A673 (cell line): Measurements from ENCODE around the gene GPR161.

Source experiments
- EZH2 ChIP-seq: fragments of 200-600 bp; sonication (generic); IDR thresholded peaks from 2 replicates; pipeline ENCODE4 v1.6.1; 2017; ENCODE audit warnings: borderline replicate concordance, low read depth, mild to moderate bottlenecking, mixed read lengths, antibody characterized with exemption, low read length; ENCODE audit not compliant: poor library complexity, severe bottlenecking
- TF ChIP-seq, protein P1 (sequence below): fragments of 300-800, 200-600 bp; sonication (generic); conservative IDR thresholded peaks from 2 replicates; pipeline ENCODE4 v1.5.1; 2017; ENCODE audit warnings: low read depth, mild to moderate bottlenecking, antibody characterized with exemption, low read length, moderate library complexity, mixed read lengths

DNA sequence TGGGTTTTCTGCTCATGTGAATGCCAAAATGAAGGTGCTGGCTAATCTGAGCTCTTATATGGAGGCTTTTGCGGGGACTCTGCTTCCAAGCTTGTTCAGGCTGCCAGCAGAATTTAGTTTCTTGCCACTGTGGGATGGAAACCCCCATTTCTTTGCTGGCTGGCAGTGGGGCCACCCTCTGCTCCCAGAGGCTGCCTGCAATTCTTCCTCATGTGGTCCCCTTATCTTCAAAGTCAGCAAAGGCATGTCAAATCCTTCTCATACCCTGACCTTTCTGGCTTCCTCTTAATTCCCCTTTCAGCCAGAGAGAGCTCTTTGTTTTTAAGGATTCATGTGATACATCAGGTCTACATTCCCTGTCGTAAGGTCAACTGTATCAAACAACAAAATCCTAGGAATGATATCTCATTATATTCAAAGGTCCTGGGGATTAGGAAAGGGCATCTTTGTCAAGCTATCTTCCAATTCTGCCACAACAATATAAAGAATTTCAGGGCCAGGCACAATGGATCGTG, 5.2 kb upstream of the GPR161 start:
- TF ChIP-seq EZH2, result no peak
- TF ChIP-seq, protein P1, sequence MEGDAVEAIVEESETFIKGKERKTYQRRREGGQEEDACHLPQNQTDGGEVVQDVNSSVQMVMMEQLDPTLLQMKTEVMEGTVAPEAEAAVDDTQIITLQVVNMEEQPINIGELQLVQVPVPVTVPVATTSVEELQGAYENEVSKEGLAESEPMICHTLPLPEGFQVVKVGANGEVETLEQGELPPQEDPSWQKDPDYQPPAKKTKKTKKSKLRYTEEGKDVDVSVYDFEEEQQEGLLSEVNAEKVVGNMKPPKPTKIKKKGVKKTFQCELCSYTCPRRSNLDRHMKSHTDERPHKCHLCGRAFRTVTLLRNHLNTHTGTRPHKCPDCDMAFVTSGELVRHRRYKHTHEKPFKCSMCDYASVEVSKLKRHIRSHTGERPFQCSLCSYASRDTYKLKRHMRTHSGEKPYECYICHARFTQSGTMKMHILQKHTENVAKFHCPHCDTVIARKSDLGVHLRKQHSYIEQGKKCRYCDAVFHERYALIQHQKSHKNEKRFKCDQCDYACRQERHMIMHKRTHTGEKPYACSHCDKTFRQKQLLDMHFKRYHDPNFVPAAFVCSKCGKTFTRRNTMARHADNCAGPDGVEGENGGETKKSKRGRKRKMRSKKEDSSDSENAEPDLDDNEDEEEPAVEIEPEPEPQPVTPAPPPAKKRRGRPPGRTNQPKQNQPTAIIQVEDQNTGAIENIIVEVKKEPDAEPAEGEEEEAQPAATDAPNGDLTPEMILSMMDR, result no peak
